CD4-positive, alpha-beta T cell treated with Interleukin-4 for 4 hours (primary cell): ENCODE data around the gene MRPL28.
"Not testable (repeated sequence)": the region's sequence is repeated elsewhere in the genome, so short reads cannot be mapped to it uniquely, and the experiment has no call there.

ENCODE experiments used
- DNase-seq: peaks from one replicate; pipeline ENCODE4 v3.0.0-alpha.2; 2020

MRPL28 gene

GRCh38 chr16:389352-389751 lies 19.0 kb upstream of the MRPL28 start:
- no peak for DNase-seq

GRCh38 chr16:387761-388666 lies 17.7 kb upstream of the MRPL28 start:
- not testable (repeated sequence) for DNase-seq

DNA sequence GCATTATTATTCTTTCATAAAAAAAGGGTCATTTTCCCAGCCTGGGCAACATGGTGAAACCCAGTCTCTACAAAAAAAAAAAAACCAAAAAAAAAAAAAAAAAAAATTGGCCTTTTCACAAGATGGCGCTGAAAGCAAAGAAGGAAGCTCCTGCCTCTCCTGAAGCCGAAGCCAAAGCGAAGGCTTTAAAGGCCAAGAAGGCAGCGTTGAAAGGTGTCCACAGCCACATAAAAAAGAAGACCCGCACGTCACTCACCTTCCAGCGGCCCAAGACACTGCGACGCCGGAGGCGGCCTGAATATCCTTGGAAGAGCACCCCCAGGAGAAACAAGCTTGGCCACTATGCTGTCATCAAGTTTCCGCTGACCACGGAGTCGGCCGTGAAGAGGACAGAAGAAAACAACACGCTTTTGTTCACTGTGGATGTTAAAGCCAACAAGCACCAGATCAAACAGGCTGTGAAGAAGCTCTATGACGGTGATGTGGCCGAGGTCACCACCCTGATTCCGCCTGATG lies 16.4 kb upstream of the MRPL28 start:
- no peak for DNase-seq

DNA sequence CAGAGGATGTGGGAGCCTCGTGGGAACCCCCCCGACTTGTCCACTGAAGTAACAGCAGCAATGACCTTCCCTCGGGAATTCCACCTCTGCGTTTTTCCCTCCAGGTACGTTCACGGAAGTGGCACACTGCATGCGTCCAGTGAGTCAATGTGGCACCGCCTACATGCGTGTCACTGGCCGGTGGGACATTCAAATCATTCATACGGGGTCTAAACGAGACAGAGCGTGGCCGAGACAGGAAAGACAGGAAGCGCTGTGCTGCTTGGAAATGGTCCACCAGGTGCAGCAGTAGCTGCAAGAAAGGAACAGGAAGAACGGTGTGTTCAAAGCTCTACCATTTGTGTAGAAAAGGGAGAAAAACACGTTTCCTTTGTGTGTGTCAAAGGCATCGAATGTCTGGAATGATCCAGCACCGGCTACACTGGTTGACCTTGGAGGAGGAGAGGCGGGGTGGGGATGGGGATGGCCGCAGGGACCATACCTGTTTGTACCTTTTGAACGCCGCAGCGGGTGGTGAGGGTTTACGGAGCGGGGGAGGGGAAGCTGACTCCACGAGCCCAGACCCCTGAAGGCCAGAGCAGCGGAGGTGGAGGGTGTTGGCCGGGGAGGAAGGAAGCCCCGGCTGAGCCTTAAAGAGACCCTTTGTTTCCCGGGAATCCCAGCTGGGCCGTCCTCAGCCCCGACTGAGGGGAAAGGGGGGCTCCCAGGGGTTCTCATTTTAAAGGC lies 13.2 kb upstream of the MRPL28 start:
- peak; percentile 32 for DNase-seq

GRCh38 chr16:381789-382717 lies 11.7 kb upstream of the MRPL28 start, which contains the start of gene PGAP6:
Gene PGAP6 (minus strand): TSS chr16:381978. CDS start chr16:381821, 157 bp downstream.
- peak; percentile 41 for DNase-seq

DNA sequence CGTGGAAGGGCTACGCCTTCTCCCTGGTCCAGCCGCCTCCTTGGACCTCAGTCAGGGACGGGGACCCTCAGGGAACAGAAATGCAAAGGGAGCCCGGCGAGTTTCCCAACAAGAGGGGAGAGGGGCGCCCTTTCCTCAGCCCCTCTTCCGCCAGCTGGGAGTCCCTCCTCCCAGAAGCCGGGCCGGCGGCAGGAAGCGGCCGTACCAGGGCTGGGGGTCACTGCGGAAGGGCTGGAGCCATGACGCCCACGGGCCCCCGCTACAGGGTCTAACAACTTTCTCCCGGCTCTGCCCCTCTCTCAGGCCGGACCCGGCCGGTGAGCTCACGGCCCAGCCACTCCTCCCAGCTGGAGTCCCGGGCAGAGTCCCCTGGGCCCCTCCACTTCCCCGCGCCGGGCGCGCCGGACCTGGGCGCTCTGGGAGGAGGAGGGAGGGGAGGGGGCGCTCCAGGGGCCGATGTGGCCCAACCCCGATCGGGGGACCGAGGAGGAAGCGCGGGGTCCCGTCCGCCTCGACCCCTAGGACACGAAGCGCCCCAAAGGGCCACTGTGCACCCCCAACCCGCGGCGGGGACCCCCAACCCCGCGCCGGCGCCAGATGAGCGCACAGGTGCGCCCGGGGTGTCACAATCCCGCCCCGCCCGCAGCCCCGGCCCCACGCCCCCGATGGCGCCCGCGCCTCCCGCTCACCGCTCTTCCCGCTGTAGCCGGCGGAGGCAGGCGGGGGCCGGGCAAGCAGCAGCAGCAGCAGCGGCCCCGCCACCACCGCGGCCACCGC lies 10.9 kb upstream of the MRPL28 start:
- no peak for DNase-seq

DNA sequence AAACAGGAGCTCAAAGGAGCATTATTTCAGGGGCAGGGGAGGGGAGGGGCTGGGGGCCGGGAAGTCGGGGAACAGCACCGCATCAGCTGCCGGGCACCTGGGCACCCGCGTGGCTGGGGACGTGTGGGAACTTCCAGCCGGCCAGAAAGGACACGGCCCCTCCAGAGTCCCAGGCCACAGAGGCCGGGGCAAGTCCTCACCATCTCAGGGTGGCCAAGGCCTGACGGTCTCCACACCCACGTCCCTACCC lies 10.3 kb upstream of the MRPL28 start:
- DNase-seq = no peak

GRCh38 chr16:379961-380761 lies 9.8 kb upstream of the MRPL28 start:
- peak; percentile 44 for DNase-seq

GRCh38 chr16:379183-379960 lies 9.0 kb upstream of the MRPL28 start:
- DNase-seq = no peak

DNA sequence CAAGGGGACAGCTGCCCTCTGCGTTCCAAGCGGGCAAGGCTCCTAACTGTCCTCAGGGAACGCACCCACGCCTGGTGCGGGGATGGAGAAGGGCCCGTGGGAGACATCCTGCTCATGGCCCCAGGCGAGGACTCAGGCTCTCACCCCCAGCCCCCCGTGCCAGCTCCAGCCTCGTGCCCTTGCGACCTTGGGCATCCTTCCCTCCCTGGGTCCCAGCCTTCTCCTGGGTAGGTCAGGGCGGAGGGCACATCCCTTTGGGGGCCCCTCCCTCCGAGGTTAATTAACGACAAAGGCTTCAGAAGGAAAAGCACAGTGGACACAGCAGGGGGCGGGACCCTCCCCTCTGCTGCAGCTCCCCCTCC lies 8.5 kb upstream of the MRPL28 start:
- no peak for DNase-seq

GRCh38 chr16:378113-378820 lies 7.9 kb upstream of the MRPL28 start:
- not testable (repeated sequence) for DNase-seq

DNA sequence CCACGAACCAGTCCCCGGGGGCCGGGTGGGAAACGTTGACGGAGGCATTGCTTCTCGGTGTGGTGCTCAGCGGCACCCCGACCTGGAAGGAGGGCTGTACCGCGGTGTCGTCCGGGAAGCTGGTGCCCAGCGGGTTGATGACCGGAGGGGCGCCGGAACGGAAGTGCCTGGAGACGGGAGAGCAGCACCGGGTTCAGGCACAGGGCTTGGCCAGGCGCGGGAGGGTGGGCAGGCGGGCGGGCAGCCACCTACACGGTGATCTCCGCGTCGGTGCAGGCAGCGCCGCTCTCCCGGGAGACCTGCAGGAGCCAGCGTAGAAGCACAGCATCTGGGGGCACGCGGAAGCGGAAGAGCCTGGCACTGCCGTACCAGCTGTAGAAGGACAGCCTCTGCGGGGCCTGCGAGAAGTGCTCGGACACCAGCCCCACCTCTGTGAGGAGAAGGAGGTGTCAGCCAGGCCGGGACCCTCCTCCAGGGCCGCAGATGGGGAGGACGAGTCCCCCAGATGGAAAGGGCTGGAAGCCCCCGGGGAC lies 7.1 kb upstream of the MRPL28 start:
- DNase-seq = no peak

- DNase-seq = no peak
These were observed 6.6 kb upstream of the MRPL28 start for GRCh38 chr16:376817-377418.

- DNase-seq = no peak
These were observed 5.8 kb upstream of the MRPL28 start for GRCh38 chr16:375927-376816.

- no peak for DNase-seq
These were observed 4.9 kb upstream of the MRPL28 start for GRCh38 chr16:375212-375611.

DNA sequence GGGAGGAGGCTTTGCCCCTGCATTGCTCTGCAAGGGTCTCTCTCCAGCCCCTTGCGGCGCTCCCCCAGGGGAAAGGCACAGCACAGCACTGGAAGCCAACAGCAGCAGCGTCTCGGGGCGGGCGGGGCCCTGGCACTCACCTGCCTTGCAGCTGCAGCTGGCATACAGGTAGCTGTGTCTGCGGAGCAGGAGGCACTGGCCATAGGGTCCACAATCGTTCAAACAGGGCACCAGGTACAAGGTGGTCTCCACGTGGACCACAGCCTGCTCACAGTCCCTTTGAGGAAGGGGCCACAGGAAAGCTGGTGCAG lies 4.2 kb upstream of the MRPL28 start:
- DNase-seq = no peak

GRCh38 chr16:373848-374615 lies 3.7 kb upstream of the MRPL28 start:
- no peak for DNase-seq
